ENCODE data around the gene CPED1. TPM values are rescaled to one million over a fixed set of nuclear protein-coding genes. Genes with fewer than 3 reads are reported as not detected.

The CPED1 gene
- total RNA-seq, 4 donors from 2014 or later: 32.5 to 49.5 (median 40.2) TPM

DNA sequence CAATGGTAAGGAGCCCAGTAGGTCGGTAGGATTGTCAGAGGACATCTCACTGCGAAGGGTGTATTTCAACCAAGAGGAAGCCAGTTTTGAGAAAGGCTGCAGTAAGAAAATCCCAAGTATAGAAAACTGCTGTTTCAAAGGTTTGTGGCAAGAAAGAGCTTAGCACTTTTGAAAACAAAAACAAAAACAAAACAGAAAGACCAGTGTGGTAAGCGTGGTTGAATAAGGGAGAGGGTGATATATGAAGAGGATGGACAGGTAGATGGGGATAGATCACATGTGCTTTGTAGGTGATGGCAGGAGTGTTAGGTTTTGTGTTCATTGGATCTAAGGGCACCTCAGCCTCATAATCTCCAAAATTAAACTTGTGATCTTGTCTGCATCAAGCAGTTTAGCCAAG lies 198.7 kb downstream of the CPED1 start:
- TF ChIP-seq, protein P1, sequence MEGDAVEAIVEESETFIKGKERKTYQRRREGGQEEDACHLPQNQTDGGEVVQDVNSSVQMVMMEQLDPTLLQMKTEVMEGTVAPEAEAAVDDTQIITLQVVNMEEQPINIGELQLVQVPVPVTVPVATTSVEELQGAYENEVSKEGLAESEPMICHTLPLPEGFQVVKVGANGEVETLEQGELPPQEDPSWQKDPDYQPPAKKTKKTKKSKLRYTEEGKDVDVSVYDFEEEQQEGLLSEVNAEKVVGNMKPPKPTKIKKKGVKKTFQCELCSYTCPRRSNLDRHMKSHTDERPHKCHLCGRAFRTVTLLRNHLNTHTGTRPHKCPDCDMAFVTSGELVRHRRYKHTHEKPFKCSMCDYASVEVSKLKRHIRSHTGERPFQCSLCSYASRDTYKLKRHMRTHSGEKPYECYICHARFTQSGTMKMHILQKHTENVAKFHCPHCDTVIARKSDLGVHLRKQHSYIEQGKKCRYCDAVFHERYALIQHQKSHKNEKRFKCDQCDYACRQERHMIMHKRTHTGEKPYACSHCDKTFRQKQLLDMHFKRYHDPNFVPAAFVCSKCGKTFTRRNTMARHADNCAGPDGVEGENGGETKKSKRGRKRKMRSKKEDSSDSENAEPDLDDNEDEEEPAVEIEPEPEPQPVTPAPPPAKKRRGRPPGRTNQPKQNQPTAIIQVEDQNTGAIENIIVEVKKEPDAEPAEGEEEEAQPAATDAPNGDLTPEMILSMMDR (IDR thresholded peaks at IDR 0.05; ENCODE audit: low read depth): no peak

DNA sequence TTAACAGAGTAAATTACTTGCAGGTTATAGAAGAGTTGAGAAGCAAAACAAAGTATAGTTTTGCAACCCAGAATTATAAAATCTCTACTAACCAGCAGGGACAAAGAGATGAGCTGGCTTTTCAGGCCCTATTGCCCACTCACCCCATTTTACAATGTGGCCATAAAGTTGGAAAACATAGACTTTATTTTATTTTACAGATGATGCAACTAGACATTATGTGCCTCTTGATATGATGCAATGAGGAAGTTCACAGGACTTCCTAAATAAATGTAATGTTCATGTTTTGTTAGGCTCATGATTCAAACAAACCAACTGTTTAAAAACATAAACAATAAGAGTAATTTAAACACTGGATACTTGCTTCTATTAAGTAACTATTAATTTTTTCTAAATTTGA lies 199.2 kb downstream of the CPED1 start:
- TF ChIP-seq, protein P1 (IDR thresholded peaks at IDR 0.05; ENCODE audit: low read depth): no peak

DNA sequence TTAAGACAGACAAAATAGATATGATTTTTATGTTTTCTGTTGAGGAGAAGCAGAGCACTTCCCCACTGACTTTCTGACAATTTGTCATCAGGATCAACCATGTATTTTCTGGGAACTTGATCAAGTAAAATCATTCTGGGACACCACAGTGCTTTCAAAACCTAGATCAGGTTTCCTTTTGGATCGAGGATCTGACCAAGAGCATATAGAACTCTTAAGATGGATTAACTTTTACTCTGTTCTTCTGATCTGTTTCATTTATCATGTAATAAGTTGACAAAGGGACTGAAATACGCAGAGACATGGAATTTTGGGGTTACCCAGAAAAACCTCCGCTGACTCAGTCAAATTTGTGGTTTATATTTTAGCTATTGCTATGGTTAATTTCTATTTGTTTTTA lies 204.3 kb downstream of the CPED1 start:
- TF ChIP-seq, protein P1 (IDR thresholded peaks at IDR 0.05; ENCODE audit: low read depth): no peak

DNA sequence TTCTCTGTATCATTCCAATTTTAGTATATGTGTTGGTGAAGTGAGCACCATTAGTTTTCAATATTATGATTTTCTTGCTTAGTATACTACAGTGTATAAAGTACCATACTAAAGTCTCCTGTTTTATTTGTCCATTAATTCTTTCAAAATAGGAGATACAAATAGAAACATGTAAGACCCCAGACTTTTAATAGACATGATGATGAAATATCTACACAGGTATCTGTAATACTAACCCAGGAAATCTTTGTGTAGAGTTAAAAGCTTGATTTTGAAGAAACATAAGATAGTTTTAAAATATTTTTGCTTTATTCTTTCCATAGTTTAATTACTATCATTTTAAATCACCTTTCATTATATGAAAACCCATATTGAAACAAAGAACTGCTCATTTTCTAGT lies 206.5 kb downstream of the CPED1 start:
- TF ChIP-seq, protein P1 (IDR thresholded peaks at IDR 0.05; ENCODE audit: low read depth): no peak

DNA sequence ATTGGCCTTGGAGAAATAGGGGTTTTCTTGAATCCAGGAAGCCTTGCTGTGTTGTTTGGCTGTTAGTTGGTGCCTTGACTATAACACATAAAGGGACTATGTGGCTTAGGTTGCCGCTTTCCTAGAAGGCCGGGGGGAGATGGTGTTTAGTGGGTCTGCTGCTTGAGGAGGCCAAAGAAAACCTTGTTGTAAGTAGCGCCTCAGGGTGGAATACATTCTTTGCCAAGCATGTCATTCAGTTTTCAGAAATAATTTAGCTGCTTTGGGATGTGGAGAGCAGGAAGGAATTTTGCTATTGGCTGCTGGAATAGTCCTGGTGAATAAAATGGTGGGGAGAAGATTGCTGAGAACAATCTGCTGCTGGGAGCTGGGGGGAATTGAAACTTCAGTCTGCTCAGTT lies 207.4 kb downstream of the CPED1 start:
- TF ChIP-seq, protein P1 (IDR thresholded peaks at IDR 0.05; ENCODE audit: low read depth): no peak

DNA sequence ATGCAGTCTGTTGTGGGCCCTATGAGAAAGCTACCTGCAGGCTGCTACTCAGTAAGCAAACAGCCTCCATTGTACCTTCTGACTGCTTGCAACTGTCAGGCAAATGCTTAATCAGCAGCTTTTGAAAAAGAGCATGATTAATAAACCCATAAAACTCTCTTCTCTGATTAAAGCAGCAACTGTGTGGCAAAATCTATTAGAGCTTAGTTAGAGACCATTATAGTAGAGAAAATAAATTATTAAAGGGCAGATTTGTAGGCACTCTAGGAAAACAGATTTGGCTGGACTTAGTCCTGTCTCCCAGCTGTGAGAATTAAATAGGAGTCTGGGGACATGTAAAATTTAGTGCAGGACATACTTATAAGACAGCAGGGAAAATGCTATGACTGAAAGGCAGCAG lies 207.8 kb downstream of the CPED1 start:
- TF ChIP-seq, protein P1 (IDR thresholded peaks at IDR 0.05; ENCODE audit: low read depth): no peak

DNA sequence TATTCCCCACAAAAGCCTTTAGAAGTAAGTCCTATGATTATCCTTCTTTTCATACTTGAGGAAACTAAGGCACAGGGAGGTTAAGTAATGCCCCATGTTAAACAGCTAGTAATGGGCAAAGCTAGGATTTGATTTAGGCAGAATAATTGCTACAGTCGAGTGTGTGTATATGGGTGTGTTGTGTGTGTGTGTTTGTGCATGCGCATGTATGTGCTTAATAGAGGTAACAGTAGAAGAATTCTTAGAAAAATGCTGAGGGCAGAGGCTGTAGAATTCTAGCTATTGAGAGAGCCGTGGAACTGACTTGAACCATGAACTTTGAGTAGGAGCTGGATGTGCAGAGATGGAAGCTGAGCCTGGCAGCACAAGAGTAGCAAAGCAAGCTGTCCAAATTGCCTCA lies 208.9 kb downstream of the CPED1 start:
- TF ChIP-seq, protein P1 (IDR thresholded peaks at IDR 0.05; ENCODE audit: low read depth): no peak
